Middle frontal gyrus (tissue), 1 donor: ENCODE data around the gene RPS27.
"Not testable (repeated sequence)": the region's sequence is repeated elsewhere in the genome, so short reads cannot be mapped to it uniquely, and the experiment has no call there.

ENCODE experiments used
- DNase-seq: peaks from one replicate; pipeline ENCODE4 v3.0.0-alpha.2; 2015; ENCODE audit warnings: low spot score; ENCODE audit errors: extremely low spot score

The RPS27 gene

GRCh38 chr1:153961421-153961820 is 29.1 kb upstream of the RPS27 start:
- no peak for DNase-seq

DNA sequence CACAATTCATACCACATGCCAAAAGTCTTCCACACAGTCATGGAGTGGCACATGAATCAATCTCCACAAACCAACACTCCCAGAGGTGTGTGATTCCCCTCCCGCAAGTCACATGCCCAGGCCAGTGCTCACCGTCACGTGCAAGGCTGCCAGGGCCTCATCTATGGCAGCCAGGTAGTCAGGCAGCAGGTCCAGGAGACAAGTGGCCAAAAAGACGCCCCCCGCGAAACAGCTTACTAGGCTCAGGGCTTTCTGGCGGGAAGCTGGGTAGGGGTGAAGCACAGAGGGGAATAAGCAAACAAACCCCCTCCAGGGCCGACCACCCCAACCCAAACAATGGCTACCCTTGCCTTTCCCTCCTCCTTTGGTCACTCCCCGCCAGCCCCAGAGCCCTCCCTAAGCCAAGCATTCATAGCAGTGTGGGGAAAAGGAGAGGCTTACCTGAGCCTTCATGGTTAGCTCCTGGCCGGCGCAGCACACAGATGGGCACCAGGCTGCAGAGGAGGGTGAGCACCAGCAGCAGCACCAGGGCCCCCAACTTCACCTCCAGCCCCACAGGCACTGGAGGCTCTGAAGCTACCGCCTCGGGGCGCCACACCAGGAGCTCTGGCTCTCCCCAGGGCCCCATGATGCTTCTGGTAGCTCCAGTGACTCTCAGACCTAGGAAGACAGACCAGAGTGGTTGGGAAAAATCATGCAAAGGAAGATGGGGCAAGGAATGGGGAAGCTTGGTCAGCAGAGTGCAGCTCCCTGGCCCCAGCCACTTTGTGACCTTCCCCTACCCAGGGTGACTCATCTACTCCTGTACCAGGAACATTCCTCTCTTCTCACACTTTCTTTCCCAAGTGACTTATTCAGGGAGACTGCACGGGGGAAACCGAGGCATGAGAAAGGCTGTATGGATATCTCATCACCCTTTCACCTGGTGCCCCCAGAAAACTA is 28.2 kb upstream of the RPS27 start:
- no peak for DNase-seq

- DNase-seq = peak; percentile 96
These were observed 27.3 kb upstream of the RPS27 start, which contains the start of gene SLC39A1 for GRCh38 chr1:153963030-153963849. Gene SLC39A1, minus strand, starts transcription at chr1:153963537. Its CDS starts 822 bp downstream, at chr1:153962715.

- no peak for DNase-seq
These were observed 26.7 kb upstream of the RPS27 start for GRCh38 chr1:153963850-153964331.

- peak; percentile 97 for DNase-seq
These were observed 23.2 kb upstream of the RPS27 start, which contains the start of gene CREB3L4 for GRCh38 chr1:153967107-153967999. Gene CREB3L4, plus strand, starts transcription at chr1:153967902. Its CDS starts 624 bp downstream, at chr1:153968526.

GRCh38 chr1:153968000-153968363 is 22.6 kb upstream of the RPS27 start:
- DNase-seq = no peak

DNA sequence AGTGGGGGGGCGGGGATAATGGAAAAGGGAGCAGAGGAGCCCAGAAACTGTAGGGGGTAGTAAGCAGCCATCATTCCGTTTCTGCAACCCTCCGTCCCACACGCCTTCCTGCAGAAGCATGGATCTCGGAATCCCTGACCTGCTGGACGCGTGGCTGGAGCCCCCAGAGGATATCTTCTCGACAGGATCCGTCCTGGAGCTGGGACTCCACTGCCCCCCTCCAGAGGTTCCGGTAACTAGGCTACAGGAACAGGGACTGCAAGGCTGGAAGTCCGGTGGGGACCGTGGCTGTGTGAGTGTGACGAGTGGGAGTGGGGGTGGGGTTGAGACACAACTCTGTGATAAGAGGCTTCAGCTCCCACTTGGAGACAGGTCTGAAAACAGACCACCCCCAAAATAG is 22.2 kb upstream of the RPS27 start:
- no peak for DNase-seq

DNA sequence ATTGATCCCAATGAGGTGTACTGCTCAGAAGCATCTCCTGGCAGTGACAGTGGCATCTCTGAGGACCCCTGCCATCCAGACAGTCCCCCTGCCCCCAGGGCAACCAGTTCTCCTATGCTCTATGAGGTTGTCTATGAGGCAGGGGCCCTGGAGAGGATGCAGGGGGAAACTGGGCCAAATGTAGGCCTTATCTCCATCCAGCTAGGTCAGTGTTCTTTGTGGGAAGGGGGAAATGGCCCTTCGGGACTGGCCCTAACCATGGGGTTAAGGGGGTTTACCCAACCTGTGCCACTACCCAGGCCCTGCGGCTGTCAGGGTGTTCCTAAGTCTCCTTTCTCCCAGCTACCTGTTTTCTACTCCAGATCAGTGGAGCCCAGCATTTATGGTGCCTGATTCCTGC is 21.6 kb upstream of the RPS27 start:
- DNase-seq = no peak

DNA sequence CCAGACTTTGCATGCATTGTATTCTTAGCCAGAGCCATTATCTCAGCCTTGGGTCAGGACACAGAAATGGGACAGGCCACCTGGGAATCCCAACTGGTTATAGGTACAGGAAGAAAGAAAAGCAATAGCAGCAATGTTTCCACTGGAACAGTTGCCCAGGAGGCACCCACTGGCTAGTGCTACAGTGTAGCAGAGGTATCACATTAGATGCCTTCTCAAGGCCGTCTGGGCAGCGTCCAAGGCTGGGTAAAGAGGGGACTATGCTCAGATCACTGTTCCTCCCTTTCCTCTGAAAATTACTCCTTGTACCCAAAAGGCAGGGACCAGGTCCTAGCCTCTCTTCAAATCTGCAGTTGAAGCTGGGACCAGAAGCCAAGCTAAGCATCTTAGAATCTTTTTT is 20.2 kb upstream of the RPS27 start:
- no peak for DNase-seq

DNA sequence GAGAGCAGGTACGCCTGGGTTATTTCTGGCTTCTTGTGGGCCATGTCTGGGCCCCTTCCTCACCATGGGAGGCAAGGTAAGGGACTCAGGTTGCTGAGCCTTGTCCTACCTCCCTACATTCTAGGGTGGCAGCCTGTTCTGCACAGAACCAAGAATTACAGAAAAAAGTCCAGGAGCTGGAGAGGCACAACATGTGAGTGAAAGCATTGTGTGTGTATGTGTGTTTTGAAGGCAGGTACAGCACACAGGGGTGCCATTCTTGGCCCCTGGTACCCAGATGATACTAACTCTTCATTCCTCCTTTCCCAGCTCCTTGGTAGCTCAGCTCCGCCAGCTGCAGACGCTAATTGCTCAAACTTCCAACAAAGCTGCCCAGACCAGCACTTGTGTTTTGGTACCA is 17.5 kb upstream of the RPS27 start:
- no peak for DNase-seq

DNA sequence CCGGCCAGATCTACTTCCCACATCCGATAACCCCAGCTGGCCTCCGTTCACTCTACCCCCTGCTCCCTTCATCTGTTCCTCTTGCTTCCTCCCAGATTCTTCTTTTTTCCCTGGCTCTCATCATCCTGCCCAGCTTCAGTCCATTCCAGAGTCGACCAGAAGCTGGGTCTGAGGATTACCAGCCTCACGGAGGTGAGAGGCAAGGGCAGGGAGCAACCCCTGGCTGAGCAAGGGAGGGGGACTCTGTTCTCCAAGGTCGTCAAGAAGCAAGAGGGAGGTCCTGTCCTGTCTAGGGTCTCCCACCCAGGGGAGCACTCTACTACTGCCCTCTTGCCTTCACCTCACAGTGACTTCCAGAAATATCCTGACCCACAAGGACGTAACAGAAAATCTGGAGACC is 17.0 kb upstream of the RPS27 start:
- DNase-seq = no peak

- DNase-seq = no peak
These were observed 13.7 kb upstream of the RPS27 start for GRCh38 chr1:153976819-153977249.

GRCh38 chr1:153977250-153978240 is 13.0 kb upstream of the RPS27 start, which contains the start of gene JTB:
Gene JTB, minus strand, starts transcription at chr1:153977674. Its CDS starts 422 bp downstream, at chr1:153977252.
- DNase-seq = peak; percentile 86

GRCh38 chr1:153978274-153978909 is 12.2 kb upstream of the RPS27 start:
- DNase-seq = no peak

- DNase-seq = not testable (repeated sequence)
These were observed 11.5 kb upstream of the RPS27 start for GRCh38 chr1:153979091-153979490.

GRCh38 chr1:153981735-153982134 is 8.8 kb upstream of the RPS27 start:
- not testable (repeated sequence) for DNase-seq

DNA sequence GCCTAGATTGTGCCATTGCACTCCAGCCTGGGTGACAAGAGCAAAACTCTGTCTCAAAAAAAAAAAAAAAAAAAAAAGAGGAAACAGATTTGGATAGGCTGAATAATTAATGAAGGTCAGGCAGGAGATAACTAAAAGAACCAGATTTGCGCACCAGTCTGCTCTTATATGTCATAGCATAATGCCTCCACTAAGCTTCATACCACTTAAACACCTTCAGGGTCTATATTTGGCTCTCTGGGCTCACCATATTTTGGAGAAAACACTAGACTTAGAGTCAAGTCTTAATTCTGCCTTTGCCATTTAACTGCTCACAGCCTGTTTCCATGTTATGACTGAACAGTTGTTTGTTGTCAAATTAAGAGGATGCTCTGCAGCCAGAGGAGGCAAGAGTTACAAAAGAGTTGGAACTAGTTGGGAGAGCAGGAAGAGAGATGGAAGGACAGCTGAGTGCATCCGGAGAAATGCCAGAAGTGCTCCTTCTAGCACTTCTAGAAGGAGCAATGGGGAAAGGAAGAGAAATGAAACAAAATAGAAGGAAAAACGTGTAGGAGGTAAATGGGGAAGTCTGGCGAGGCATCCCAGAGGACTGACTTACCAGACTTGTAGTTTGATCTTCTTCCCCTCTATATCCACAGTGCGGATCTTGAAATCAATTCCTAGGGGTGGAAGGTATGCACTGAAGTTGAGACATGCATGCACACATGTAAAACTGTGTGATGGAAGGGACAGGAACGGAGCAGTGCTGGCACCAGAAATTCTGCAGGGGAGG is 6.3 kb upstream of the RPS27 start:
- DNase-seq = no peak

- no peak for DNase-seq
These were observed 5.1 kb upstream of the RPS27 start for GRCh38 chr1:153985341-153985912.
